Coronary artery (tissue), 2 donors: Measurements from ENCODE around the gene MAP3K21.

Experiments used
- DNase-seq: peaks from one replicate; pipeline ENCODE4 v3.0.0-alpha.2; 2017; ENCODE audit warnings: low spot score
- H3K27ac ChIP-seq, 2 donors: fragments of 200-600 bp; sonication (generic); one replicate each; pipeline ENCODE4 v1.5.1; 2016 to 2019
- H3K4me3 ChIP-seq: fragments of 200-600 bp; sonication (generic); 2 replicates; pipeline ENCODE4 v1.5.1; 2016; ENCODE audit warnings: mild to moderate bottlenecking, moderate library complexity
- TF ChIP-seq, protein P1 (sequence below): fragments of 200-600 bp; sonication (generic); IDR thresholded peaks from one replicate; pipeline ENCODE4 v1.5.1; 2019; ENCODE audit warnings: antibody characterized with exemption

The MAP3K21 gene

DNA sequence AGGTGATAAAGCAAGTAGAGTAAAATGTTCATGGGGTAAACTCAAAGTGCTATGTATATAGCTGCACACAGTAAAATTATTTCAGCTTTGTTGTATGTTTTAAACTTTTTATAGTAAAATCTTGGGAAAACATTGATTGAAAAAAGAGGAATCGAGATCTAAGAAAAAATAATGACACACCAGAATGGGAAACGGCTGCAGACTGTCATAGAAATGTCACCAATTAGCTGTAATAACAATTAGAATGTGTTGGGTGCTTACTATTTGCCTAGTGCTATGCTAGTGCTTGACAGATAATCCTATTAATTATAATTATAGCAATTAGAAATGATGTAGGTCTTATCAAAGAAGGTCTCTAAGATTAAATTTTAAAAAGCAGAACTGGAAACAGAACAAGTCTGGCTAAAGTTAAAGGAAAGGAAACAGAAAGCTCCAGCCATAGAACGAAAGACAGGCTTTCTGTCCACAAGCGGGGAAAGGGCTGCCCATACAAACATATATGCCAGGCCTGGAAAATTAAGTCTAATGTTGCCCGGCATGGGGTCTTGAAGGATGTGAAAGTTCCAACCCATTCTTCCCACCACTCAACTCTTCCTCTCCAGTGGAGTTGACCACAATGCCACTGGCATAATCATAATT lies 37.0 kb upstream of the MAP3K21 start:
- Histone ChIP-seq H3K27ac (no peak overlapping the region), H3K4me3 (no peak overlapping the region)
- TF ChIP-seq, protein P1, sequence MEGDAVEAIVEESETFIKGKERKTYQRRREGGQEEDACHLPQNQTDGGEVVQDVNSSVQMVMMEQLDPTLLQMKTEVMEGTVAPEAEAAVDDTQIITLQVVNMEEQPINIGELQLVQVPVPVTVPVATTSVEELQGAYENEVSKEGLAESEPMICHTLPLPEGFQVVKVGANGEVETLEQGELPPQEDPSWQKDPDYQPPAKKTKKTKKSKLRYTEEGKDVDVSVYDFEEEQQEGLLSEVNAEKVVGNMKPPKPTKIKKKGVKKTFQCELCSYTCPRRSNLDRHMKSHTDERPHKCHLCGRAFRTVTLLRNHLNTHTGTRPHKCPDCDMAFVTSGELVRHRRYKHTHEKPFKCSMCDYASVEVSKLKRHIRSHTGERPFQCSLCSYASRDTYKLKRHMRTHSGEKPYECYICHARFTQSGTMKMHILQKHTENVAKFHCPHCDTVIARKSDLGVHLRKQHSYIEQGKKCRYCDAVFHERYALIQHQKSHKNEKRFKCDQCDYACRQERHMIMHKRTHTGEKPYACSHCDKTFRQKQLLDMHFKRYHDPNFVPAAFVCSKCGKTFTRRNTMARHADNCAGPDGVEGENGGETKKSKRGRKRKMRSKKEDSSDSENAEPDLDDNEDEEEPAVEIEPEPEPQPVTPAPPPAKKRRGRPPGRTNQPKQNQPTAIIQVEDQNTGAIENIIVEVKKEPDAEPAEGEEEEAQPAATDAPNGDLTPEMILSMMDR: no peak
- no peak for DNase-seq

DNA sequence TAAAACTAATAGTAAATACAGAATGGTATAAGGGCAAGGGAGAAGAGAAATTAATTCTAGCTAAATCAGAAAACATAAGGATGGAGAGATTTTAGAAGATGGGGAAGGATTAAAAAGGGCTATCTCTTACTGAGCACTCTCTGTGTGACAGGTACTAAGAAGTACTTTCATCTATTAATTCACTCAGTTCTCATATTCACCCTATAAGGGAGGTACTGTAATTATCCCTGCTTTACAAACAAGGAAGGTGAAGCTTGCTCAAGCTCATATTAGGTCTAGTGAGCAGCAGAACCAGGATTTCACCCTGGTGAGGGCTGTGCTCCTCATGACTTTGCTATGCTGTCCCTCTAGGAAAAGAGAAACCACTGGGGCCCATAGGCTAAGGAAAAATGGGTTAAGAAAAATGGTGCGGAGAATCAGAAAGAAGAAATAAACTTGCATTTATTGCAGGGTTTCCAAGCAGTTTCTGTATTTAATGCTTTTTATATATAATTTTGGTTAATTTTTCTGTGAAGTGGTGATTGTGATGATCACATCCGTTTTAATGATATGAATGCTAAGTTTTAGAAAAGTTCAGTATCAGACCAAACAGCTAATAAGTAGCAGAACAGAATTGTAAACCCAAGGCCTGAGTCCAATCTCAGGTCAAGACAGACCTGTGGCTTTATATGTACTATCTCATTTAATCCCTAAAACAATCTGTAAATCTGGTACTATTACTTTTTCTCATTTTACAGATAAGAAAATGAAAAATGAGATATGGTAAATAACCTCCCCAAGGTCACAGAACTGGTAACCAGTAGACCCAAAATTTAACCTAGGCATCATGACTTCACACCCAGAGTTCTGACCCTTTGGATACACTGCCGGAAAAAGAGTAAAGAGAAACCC lies 33.7 kb upstream of the MAP3K21 start:
- no peak overlapping the region for H3K27ac ChIP-seq
- H3K4me3 ChIP-seq: no peak overlapping the region
- TF ChIP-seq, protein P1: no peak
- DNase-seq: no peak

DNA sequence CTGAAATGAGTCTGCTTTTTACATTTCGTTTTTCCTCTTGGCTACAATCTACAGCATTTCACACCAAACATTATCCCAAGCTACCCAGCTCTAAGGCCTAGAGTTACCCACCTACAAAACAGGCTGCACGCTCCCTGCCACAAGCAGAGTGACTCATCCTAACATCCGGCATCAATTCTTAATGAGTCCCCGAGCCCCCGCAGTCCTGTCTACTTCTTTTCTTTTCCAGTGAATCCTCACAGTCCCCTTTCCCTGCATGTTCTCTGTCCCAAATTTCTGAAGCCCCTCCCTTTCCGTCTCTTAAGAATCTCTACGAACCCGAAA lies 32.6 kb upstream of the MAP3K21 start:
- no peak for DNase-seq
- Histone ChIP-seq H3K27ac (peak overlapping the region; percentile 15 to 73), H3K4me3 (peak overlapping the region; percentile 85)

GRCh38 chr1:233295237-233295974 lies 32.1 kb upstream of the MAP3K21 start, which contains the start of gene PCNX2:
TSS of gene PCNX2 (minus strand) at chr1:233295725. CDS start at chr1:233295478, 247 bp downstream.
- TF ChIP-seq, protein P1: no peak
- H3K4me3 ChIP-seq: peak within 1 kb of the TSS; percentile 85
- peak within 1 kb of the TSS; percentile 15 to 73 for H3K27ac ChIP-seq
- DNase-seq: no peak

More for the DNA sequence above, 32.6 kb upstream of the MAP3K21 start:
- TF ChIP-seq, protein P1: no peak

DNA sequence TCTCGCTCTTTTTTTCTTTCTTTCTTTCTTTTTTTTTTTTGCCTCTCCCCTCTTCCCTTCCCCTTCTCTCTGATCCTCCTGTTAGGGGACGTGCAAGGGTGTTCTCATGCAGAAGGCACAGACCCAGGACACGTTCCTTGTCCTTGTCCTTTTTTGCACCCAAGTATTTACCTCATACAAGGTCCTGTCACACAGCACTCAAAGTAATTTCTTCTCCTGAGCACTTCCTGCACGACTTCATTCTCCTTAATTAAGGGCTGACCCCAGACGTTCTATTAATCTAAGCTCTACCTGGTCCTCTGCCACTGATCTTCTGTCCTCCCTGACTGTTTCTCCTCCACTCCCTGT lies 31.6 kb upstream of the MAP3K21 start:
- no peak overlapping the region for H3K4me3 ChIP-seq
- H3K27ac ChIP-seq: no peak overlapping the region
- no peak for DNase-seq
- TF ChIP-seq, protein P1: no peak

DNA sequence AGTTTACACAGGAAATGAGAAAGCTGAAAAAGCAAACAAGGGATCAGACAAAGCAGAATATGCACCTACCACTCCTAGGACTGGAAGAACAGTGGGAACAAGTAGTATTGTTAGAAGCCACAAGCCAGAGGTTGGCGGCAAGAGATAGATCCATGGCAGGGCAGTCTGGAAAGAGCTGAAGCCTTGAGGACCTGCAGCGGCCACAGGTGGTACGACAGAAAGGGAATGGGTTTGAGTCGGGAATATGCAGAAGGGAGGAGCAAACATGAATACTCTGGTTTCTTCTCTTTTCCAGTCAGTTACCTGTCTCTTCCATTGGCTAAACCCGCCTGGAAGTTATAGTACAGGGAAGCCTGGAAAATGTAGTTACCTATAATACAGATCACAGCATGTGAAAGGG lies 28.1 kb upstream of the MAP3K21 start:
- TF ChIP-seq, protein P1: no peak
- Histone ChIP-seq H3K4me3 (no peak overlapping the region), H3K27ac (no peak overlapping the region)
- no peak for DNase-seq
